SK-N-SH (cell line): Measurements from ENCODE around the gene CREB5. TPM values are rescaled to one million over a fixed set of nuclear protein-coding genes. Genes with fewer than 3 reads are reported as not detected.

ENCODE experiments used
- CTCF ChIA-PET: fragments of 300-600, 350-600 bp; formaldehyde crosslinking; extraction: SDS; loops from one replicate; lab custom pipeline; 2021; lab: Yijun Ruan, JAX
- POLR2A ChIA-PET: fragments of 350-600 bp; sonication (Branson Sonifier 250); formaldehyde crosslinking; extraction: SDS; loops from one replicate; lab custom pipeline; 2020; ENCODE audit warnings: antibody characterized with exemption, inconsistent platforms; lab: Yijun Ruan, JAX
- DNase-seq: peaks from one replicate; pipeline ENCODE4 v3.0.0; 2012
- H2AFZ ChIP-seq: fragments of 200-600 bp; sonication (generic); 2 replicates; pipeline ENCODE4 v1.8.1; 2016; ENCODE audit warnings: antibody characterized with exemption, mild to moderate bottlenecking, low read depth
- H3F3A ChIP-seq: fragments of 200-600 bp; sonication (generic); replicated peaks from 2 replicates; pipeline ENCODE3; 2016; ENCODE audit warnings: antibody characterized with exemption, mild to moderate bottlenecking; ENCODE audit not compliant: insufficient read depth
- H3K27ac ChIP-seq, 2 experiments: fragments of 200-500 bp in 1 of 2; fragments of 200-600 bp in 1 of 2; sonication (Bioruptor generic) in 1 of 2; sonication (generic), shearing (Covaris generic) in 1 of 2; 2 replicates each; pipeline versions ENCODE4 v1.5.1 to v1.6.1; 2014 to 2016; ENCODE audit warnings: low read depth in 2 of 2, inconsistent platforms in 1 of 2, low read length in 1 of 2, mild to moderate bottlenecking in 1 of 2, mixed read lengths in 1 of 2
- H3K27me3 ChIP-seq: fragments of 200-600 bp; sonication (generic), shearing (Covaris generic); 2 replicates; pipeline ENCODE4 v1.6.1; 2016; ENCODE audit warnings: mixed run types; ENCODE audit not compliant: insufficient read depth
- H3K36me3 ChIP-seq, 2 experiments: fragments of 200-500 bp in 1 of 2; fragments of 200-600 bp in 1 of 2; sonication (Bioruptor generic) in 1 of 2; sonication (generic) in 1 of 2; replicated peaks in 1 of 2; 2 replicates each; pipeline versions ENCODE3 to v1.5.1; 2014 to 2016; ENCODE audit warnings: low read length in 1 of 2, mild to moderate bottlenecking in 1 of 2; ENCODE audit not compliant: insufficient read depth in 2 of 2, control insufficient read depth in 1 of 2
- H3K4me1 ChIP-seq, 2 experiments: fragments of 200-500 bp in 1 of 2; fragments of 200-600 bp in 1 of 2; sonication (Bioruptor generic) in 1 of 2; sonication (generic), shearing (Covaris generic) in 1 of 2; 2 replicates each; pipeline versions ENCODE4 v1.5.1 to v1.6.1; 2014 to 2016; ENCODE audit warnings: low read depth in 1 of 2, low read length in 1 of 2, mixed run types in 1 of 2; ENCODE audit not compliant: insufficient read depth in 2 of 2, control insufficient read depth in 1 of 2
- H3K4me2 ChIP-seq: fragments of 200-600 bp; sonication (generic), shearing (Covaris generic); 2 replicates; pipeline ENCODE4 v1.6.1; 2017; ENCODE audit warnings: mixed run types
- H3K4me3 ChIP-seq, 2 experiments: fragments of 200-500 bp in 1 of 2; fragments of 200-600 bp in 1 of 2; sonication (Bioruptor generic) in 1 of 2; sonication (generic), shearing (Covaris generic) in 1 of 2; 2 replicates each; pipeline versions ENCODE4 v1.5.1 to v1.8.1; 2014 to 2016; ENCODE audit warnings: low read depth in 2 of 2, inconsistent platforms in 1 of 2, low read length in 1 of 2, mild to moderate bottlenecking in 1 of 2, mixed read lengths in 1 of 2, moderate library complexity in 1 of 2
- H3K79me2 ChIP-seq: fragments of 200-600 bp; sonication (generic); 2 replicates; pipeline ENCODE4 v1.8.1; 2017; ENCODE audit warnings: mild to moderate bottlenecking; ENCODE audit not compliant: insufficient read depth
- H3K9ac ChIP-seq: fragments of 200-600 bp; sonication (generic); 2 replicates; pipeline ENCODE4 v1.6.1; 2017; ENCODE audit warnings: mixed run types
- H3K9me2 ChIP-seq: fragments of 200-600 bp; sonication (generic); 2 replicates; pipeline ENCODE4 v1.6.1; 2017; ENCODE audit warnings: mixed run types
- H3K9me3 ChIP-seq: fragments of 200-600 bp; sonication (generic); 2 replicates; pipeline ENCODE4 v1.6.1; 2017; ENCODE audit warnings: mixed run types, mild to moderate bottlenecking, moderate library complexity
- H4K20me1 ChIP-seq: fragments of 200-600 bp; sonication (generic); 2 replicates; pipeline ENCODE4 v1.6.1; 2017; ENCODE audit warnings: mild to moderate bottlenecking, mixed run types; ENCODE audit not compliant: insufficient read depth
- FOXJ3 ChIP-seq: sonication (generic); formaldehyde crosslinking; IDR thresholded peaks from 2 replicates; pipeline ENCODE4 v1.5.1; 2020; ENCODE audit warnings: mild to moderate bottlenecking, missing genetic modification reagents
- FOXM1 ChIP-seq: IDR thresholded peaks from 2 replicates; pipeline ENCODE4 v1.4.0; 2012; ENCODE audit warnings: low read depth, mild to moderate bottlenecking
- GABPA ChIP-seq: IDR thresholded peaks from 2 replicates; pipeline ENCODE4 v1.4.0; 2012; ENCODE audit warnings: low read depth, mild to moderate bottlenecking
- GATA2 ChIP-seq: sonication (generic); formaldehyde crosslinking; IDR thresholded peaks from 2 replicates; pipeline ENCODE4 v1.5.0; 2020; ENCODE audit warnings: mild to moderate bottlenecking, missing genetic modification reagents
- JUND ChIP-seq: IDR thresholded peaks from 2 replicates; pipeline ENCODE4 v1.4.0; 2012
- MEF2A ChIP-seq: IDR thresholded peaks from 2 replicates; pipeline ENCODE4 v1.4.0; 2012; ENCODE audit warnings: low read depth, borderline replicate concordance
- NFIC ChIP-seq: IDR thresholded peaks from 2 replicates; pipeline ENCODE4 v1.4.0; 2012; ENCODE audit warnings: borderline replicate concordance
- POLR2AphosphoS5 ChIP-seq: IDR thresholded peaks from 2 replicates; pipeline ENCODE4 v1.6.1; 2012; ENCODE audit warnings: low read depth, low read length
- RFX5 ChIP-seq: IDR thresholded peaks from 2 replicates; pipeline ENCODE4 v1.6.1; 2012; ENCODE audit warnings: mild to moderate bottlenecking, improper control_type of control experiment, low read length
- SIN3A ChIP-seq: IDR thresholded peaks from 2 replicates; pipeline ENCODE4 v1.6.1; 2012; ENCODE audit warnings: low read depth, mild to moderate bottlenecking, low read length, moderate library complexity, borderline replicate concordance
- TEAD4 ChIP-seq: IDR thresholded peaks from 2 replicates; pipeline ENCODE4 v1.4.0; 2012; ENCODE audit warnings: mild to moderate bottlenecking, borderline replicate concordance; ENCODE audit not compliant: insufficient read depth
- YY1 ChIP-seq: IDR thresholded peaks from 2 replicates; pipeline ENCODE4 v1.4.0; 2012; ENCODE audit warnings: low read depth, mild to moderate bottlenecking
- polyA plus RNA-seq, 3 experiments: library from polyadenylated mRNA; depleted of rRNA; stranded (reverse); fragments of >200 nt; gene quantifications; 2 replicates each; pipeline ENCODE4 v1.2.3, GENCODE V29; 2012
- TF ChIP-seq, protein P1 (sequence below): IDR thresholded peaks from 2 replicates; pipeline ENCODE4 v1.4.0; 2012; ENCODE audit warnings: low read depth, borderline replicate concordance
- TF ChIP-seq, protein P2 (sequence below): fragments of 200-600 bp; sonication (generic); IDR thresholded peaks from 2 replicates; pipeline ENCODE4 v1.6.1; 2017; ENCODE audit warnings: antibody characterized with exemption, mild to moderate bottlenecking, moderate library complexity
- TF ChIP-seq, protein P3 (sequence below): fragments of 150-350 bp; IDR thresholded peaks from 2 replicates; pipeline ENCODE4 v1.6.1; 2017; ENCODE audit warnings: antibody characterized with exemption, low read length, low read depth, borderline replicate concordance
- TF ChIP-seq, protein P4 (sequence below): IDR thresholded peaks from 2 replicates; pipeline ENCODE4; 2012
- TF ChIP-seq, protein P5 (sequence below): fragments of 150-350 bp; IDR thresholded peaks from 2 replicates; pipeline ENCODE4 v1.6.1; 2016; ENCODE audit warnings: mild to moderate bottlenecking, low read depth, low read length
- TF ChIP-seq, protein P6 (sequence below): IDR thresholded peaks from 2 replicates; pipeline ENCODE4 v1.4.0; 2012; ENCODE audit warnings: low read depth, borderline replicate concordance
- TF ChIP-seq, protein P7 (sequence below): IDR thresholded peaks from 2 replicates; pipeline ENCODE4 v1.4.0; 2012; ENCODE audit warnings: low read depth

Gene CREB5
- polyA plus RNA-seq, 1 of the 3 experiments (the other 2 are of a cell fraction), result 19.3 TPM

DNA sequence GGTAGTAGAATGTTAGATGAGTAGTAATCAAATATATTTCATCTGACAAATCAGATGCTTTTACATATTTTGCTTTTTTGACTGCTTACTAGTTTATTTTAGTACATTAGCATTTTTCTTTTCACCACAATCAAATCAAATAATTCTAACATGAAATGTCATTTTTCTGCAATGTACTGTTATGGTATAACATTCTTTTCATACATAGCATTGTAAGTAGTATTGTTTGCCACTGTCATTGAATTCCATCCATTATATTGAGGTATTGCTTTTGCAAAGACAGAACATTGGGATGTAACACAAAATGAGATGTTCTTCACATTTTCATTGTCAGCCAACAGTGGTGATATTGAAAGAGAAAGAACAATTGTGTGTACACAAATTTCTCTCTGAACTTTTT, 438.4 kb downstream of the CREB5 start:
- Histone ChIP-seq H3K4me2 (no peak overlapping the region), H3K9me3 (no peaks in the 10 kb centered on the region), H3F3A (peaks cover 5% of the 10 kb centered on the region), H3K27ac (no peak overlapping the region), H3K4me1 (peaks cover 4 to 9% of the 10 kb centered on the region in 2 experiments; a peak in 2 of 4 replicates), H3K36me3 (no peaks in the 10 kb centered on the region), H4K20me1 (no peaks in the 10 kb centered on the region), H3K9me2 (no peaks in the 10 kb centered on the region), H3K27me3 (peaks cover 27% of the 10 kb centered on the region; the same call in 1 of the 2 replicates), H3K4me3 (no peak overlapping the region), H3K79me2 (no peaks in the 10 kb centered on the region), H2AFZ (no peak overlapping the region), H3K9ac (no peak overlapping the region)
- no peak for DNase-seq
- TF ChIP-seq, protein P1, sequence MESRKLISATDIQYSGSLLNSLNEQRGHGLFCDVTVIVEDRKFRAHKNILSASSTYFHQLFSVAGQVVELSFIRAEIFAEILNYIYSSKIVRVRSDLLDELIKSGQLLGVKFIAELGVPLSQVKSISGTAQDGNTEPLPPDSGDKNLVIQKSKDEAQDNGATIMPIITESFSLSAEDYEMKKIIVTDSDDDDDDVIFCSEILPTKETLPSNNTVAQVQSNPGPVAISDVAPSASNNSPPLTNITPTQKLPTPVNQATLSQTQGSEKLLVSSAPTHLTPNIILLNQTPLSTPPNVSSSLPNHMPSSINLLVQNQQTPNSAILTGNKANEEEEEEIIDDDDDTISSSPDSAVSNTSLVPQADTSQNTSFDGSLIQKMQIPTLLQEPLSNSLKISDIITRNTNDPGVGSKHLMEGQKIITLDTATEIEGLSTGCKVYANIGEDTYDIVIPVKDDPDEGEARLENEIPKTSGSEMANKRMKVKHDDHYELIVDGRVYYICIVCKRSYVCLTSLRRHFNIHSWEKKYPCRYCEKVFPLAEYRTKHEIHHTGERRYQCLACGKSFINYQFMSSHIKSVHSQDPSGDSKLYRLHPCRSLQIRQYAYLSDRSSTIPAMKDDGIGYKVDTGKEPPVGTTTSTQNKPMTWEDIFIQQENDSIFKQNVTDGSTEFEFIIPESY, result no peak
- TF ChIP-seq RFX5 (no peak), YY1 (no peak), FOXM1 (no peak), JUND (no peak), MEF2A (no peak), GABPA (no peak), FOXJ3 (no peak), TEAD4 (no peak), GATA2 (no peak), POLR2AphosphoS5 (no peak), NFIC (no peak), SIN3A (no peak)
- TF ChIP-seq, protein P2, sequence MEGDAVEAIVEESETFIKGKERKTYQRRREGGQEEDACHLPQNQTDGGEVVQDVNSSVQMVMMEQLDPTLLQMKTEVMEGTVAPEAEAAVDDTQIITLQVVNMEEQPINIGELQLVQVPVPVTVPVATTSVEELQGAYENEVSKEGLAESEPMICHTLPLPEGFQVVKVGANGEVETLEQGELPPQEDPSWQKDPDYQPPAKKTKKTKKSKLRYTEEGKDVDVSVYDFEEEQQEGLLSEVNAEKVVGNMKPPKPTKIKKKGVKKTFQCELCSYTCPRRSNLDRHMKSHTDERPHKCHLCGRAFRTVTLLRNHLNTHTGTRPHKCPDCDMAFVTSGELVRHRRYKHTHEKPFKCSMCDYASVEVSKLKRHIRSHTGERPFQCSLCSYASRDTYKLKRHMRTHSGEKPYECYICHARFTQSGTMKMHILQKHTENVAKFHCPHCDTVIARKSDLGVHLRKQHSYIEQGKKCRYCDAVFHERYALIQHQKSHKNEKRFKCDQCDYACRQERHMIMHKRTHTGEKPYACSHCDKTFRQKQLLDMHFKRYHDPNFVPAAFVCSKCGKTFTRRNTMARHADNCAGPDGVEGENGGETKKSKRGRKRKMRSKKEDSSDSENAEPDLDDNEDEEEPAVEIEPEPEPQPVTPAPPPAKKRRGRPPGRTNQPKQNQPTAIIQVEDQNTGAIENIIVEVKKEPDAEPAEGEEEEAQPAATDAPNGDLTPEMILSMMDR, result no peak
- TF ChIP-seq, protein P3, sequence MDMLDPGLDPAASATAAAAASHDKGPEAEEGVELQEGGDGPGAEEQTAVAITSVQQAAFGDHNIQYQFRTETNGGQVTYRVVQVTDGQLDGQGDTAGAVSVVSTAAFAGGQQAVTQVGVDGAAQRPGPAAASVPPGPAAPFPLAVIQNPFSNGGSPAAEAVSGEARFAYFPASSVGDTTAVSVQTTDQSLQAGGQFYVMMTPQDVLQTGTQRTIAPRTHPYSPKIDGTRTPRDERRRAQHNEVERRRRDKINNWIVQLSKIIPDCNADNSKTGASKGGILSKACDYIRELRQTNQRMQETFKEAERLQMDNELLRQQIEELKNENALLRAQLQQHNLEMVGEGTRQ, result no peak
- TF ChIP-seq, protein P4, sequence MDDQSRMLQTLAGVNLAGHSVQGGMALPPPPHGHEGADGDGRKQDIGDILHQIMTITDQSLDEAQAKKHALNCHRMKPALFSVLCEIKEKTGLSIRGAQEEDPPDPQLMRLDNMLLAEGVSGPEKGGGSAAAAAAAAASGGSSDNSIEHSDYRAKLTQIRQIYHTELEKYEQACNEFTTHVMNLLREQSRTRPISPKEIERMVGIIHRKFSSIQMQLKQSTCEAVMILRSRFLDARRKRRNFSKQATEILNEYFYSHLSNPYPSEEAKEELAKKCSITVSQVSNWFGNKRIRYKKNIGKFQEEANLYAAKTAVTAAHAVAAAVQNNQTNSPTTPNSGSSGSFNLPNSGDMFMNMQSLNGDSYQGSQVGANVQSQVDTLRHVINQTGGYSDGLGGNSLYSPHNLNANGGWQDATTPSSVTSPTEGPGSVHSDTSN, result no peak
- TF ChIP-seq, protein P5, sequence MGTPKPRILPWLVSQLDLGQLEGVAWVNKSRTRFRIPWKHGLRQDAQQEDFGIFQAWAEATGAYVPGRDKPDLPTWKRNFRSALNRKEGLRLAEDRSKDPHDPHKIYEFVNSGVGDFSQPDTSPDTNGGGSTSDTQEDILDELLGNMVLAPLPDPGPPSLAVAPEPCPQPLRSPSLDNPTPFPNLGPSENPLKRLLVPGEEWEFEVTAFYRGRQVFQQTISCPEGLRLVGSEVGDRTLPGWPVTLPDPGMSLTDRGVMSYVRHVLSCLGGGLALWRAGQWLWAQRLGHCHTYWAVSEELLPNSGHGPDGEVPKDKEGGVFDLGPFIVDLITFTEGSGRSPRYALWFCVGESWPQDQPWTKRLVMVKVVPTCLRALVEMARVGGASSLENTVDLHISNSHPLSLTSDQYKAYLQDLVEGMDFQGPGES, result no peak
- TF ChIP-seq, protein P6, sequence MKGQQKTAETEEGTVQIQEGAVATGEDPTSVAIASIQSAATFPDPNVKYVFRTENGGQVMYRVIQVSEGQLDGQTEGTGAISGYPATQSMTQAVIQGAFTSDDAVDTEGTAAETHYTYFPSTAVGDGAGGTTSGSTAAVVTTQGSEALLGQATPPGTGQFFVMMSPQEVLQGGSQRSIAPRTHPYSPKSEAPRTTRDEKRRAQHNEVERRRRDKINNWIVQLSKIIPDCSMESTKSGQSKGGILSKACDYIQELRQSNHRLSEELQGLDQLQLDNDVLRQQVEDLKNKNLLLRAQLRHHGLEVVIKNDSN, result no peak
- TF ChIP-seq, protein P7, sequence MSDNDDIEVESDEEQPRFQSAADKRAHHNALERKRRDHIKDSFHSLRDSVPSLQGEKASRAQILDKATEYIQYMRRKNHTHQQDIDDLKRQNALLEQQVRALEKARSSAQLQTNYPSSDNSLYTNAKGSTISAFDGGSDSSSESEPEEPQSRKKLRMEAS, result no peak
- ChIA-PET POLR2A (no interaction called here), CTCF (interaction anchor here (1.0 kb wide), 1 partner anchor 554 kb away, joined by 3 read pairs; no protein-coding TSS in a partner anchor)
